Endodermal cell (in vitro differentiated cells): ENCODE measurements around the gene SNRNP70. TPM values are rescaled to one million over a fixed set of nuclear protein-coding genes. Genes with fewer than 3 reads are reported as not detected.

Experiments
- DNase-seq: peaks from one replicate; pipeline ENCODE4 v3.0.0-alpha.2; 2017
- H3K27ac ChIP-seq: 2 replicates; pipeline ENCODE4 v1.5.1; 2013; ENCODE audit warnings: mild to moderate bottlenecking, low read depth, low read length, moderate library complexity
- H3K27me3 ChIP-seq: 2 replicates; pipeline ENCODE4 v1.6.1; 2013; ENCODE audit warnings: mild to moderate bottlenecking, low read length, moderate library complexity; ENCODE audit not compliant: insufficient read depth, control insufficient read depth, poor library complexity, severe bottlenecking
- H3K36me3 ChIP-seq: 2 replicates; pipeline ENCODE4 v1.7.0; 2013; ENCODE audit warnings: mild to moderate bottlenecking, low read length, moderate library complexity; ENCODE audit not compliant: control insufficient read depth, insufficient read depth
- H3K4me1 ChIP-seq: one replicate; pipeline ENCODE4 v1.7.0; 2013; ENCODE audit warnings: low read length; ENCODE audit not compliant: control insufficient read depth, insufficient read depth
- H3K4me3 ChIP-seq: 2 replicates; pipeline ENCODE4 v1.5.1; 2013; ENCODE audit warnings: mild to moderate bottlenecking, low read length, moderate library complexity
- H3K9ac ChIP-seq: 2 replicates; pipeline ENCODE4 v1.6.1; 2013; ENCODE audit warnings: mild to moderate bottlenecking, low read length, moderate library complexity; ENCODE audit not compliant: poor library complexity, severe bottlenecking; ENCODE audit errors: extremely low read depth
- H3K9me3 ChIP-seq: 2 replicates; pipeline ENCODE4 v1.6.1; 2013; ENCODE audit warnings: mild to moderate bottlenecking, low read length, moderate library complexity; ENCODE audit not compliant: control insufficient read depth
- H3K27ac Mint-ChIP-seq: 2 replicates; pipeline ENCODE4 v1.8.0; 2020; ENCODE audit warnings: mixed read lengths
- H3K27me3 Mint-ChIP-seq: 2 replicates; pipeline ENCODE4 v1.8.0; 2021; ENCODE audit warnings: mild to moderate bottlenecking, mixed read lengths; ENCODE audit not compliant: insufficient read depth
- H3K36me3 Mint-ChIP-seq: 2 replicates; pipeline ENCODE4 v1.8.0; 2020; ENCODE audit warnings: low read depth, mixed read lengths
- H3K4me1 Mint-ChIP-seq: 2 replicates; pipeline ENCODE4 v1.8.0; 2020; ENCODE audit warnings: mixed read lengths
- H3K4me3 Mint-ChIP-seq: 2 replicates; pipeline ENCODE4 v1.8.0; 2020; ENCODE audit warnings: mild to moderate bottlenecking, moderate library complexity, mixed read lengths
- H3K9me3 Mint-ChIP-seq: 2 replicates; pipeline ENCODE4 v1.8.0; 2020; ENCODE audit warnings: mild to moderate bottlenecking, mixed read lengths
- WGBS, 2 experiments: methylation state at CpG; one replicate each; pipeline versions ENCODE4 v1.1.5 to v1.1.7; 2013; ENCODE audit warnings: missing lambda C conversion rate in 2 of 2, mixed read lengths in 1 of 2; ENCODE audit not compliant: insufficient coverage in 1 of 2, insufficient read length in 1 of 2; 5-methylcytosine and 5-hydroxymethylcytosine counted together
- total RNA-seq, 2 donors: library from RNA; stranded (reverse); fragmentation: NEBNext Ultra II Directional in 1 of 2; extraction: Animal tissue kit (Norgen Biotek cat#: 25700) in 1 of 2; gene quantifications; 2 replicates in 1 of 2; 3 replicates in 1 of 2; pipeline ENCODE4 v1.2.1, GENCODE V29; 2021
- TF ChIP-seq, protein P1 (sequence below): fragments of 200-600 bp; sonication (generic); conservative IDR thresholded peaks from 2 replicates; pipeline ENCODE4 v1.5.0; 2021; ENCODE audit warnings: antibody characterized with exemption, mild to moderate bottlenecking

The SNRNP70 gene
- total RNA-seq, 2 donors from 2014 or later = 284 to 292 TPM

DNA sequence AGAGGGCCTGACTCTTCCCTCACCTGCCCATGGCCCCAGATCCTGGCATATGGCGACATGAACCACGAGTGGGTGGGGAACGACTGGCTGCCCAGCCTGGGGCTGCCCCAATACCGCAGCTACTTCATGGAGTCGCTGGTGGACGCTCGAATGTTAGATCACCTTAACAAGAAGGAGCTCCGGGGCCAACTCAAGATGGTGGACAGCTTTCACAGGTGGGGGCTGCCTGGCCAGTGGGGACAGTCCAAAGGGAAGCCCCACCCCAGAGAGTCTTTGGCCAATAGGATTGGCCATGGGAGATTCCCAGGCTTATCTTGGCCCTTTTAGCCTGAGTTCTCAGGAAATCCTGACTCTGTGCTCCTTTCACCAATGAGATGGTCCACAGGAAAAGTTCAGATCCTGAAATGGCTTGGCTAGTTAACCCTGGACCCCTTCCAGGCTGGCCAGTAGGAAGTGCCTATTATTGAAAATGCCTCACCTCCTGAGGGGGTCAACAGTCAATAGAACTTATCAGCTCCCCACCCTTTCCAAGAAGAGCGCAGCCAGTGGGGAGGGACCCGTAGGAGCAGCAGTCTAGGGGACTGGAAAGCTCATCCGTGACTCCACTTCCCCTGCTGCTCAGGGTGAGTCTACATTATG is 62.9 kb downstream of the SNRNP70 start:
- Histone ChIP-seq H3K36me3 (no peaks in the 10 kb centered on the region), H3K9me3 (no peaks in the 10 kb centered on the region), H3K27ac (no peak overlapping the region), H3K27me3 (peaks cover 6% of the 10 kb centered on the region), H3K4me1 (peaks cover 6% of the 10 kb centered on the region), H3K9ac (no peak overlapping the region), H3K4me3 (peak overlapping the region; percentile 94)
- peaks cover 23% of the 10 kb centered on the region for H3K27me3 Mint-ChIP-seq
- H3K27ac Mint-ChIP-seq = peak overlapping the region; percentile 82
- WGBS, 2 experiments = 79 to 87% methylated on average over 9 to 11 of the region's 11 CpGs
- H3K4me3 Mint-ChIP-seq = peak overlapping the region; percentile 75
- H3K36me3 Mint-ChIP-seq = no peaks in the 10 kb centered on the region
- H3K4me1 Mint-ChIP-seq = peaks cover 12% of the 10 kb centered on the region
- peaks cover 4% of the 10 kb centered on the region for H3K9me3 Mint-ChIP-seq
- TF ChIP-seq, protein P1, sequence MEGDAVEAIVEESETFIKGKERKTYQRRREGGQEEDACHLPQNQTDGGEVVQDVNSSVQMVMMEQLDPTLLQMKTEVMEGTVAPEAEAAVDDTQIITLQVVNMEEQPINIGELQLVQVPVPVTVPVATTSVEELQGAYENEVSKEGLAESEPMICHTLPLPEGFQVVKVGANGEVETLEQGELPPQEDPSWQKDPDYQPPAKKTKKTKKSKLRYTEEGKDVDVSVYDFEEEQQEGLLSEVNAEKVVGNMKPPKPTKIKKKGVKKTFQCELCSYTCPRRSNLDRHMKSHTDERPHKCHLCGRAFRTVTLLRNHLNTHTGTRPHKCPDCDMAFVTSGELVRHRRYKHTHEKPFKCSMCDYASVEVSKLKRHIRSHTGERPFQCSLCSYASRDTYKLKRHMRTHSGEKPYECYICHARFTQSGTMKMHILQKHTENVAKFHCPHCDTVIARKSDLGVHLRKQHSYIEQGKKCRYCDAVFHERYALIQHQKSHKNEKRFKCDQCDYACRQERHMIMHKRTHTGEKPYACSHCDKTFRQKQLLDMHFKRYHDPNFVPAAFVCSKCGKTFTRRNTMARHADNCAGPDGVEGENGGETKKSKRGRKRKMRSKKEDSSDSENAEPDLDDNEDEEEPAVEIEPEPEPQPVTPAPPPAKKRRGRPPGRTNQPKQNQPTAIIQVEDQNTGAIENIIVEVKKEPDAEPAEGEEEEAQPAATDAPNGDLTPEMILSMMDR = no peak
- no peak for DNase-seq

DNA sequence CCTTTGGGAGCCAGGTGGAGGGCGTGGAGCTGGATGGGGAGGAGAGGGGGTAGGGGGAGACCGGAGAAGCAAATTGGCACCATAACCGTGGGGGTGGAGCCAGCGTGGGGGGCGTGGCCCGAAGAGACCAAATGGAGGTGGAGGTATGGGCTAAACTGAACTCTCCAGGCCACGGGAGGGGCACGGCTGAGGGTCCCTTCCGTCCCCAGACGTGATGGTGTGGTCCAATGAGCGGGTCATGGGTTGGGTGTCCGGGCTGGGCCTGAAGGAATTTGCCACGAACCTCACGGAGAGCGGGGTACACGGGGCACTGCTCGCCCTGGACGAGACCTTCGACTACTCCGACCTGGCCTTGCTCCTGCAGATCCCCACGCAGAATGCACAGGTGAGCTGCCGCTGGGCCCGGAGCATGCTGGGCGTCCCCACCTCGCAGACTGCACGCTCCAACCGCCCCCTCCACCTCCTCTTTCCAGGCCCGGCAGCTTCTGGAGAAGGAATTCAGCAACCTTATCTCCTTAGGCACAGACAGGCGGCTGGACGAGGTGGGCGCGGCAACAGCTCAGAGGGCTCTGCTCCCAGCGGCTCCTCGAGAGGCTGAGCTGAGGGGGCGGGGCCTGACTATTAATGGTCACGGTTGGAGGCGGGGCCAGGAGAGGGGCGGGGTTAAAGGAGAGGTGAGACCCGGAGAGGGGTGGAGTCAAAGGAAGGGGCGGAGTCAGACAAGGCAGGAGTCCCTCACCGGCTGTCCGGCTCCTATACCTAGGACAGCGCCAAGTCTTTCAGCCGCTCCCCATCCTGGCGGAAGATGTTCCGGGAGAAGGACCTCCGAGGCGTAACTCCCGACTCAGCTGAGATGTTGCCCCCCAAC is 63.8 kb downstream of the SNRNP70 start:
- Mint-ChIP-seq H3K9me3 (peaks cover 4% of the 10 kb centered on the region), H3K4me3 (peak overlapping the region; percentile 75), H3K4me1 (peaks cover 12% of the 10 kb centered on the region), H3K27ac (peak overlapping the region; percentile 89), H3K27me3 (peaks cover 31% of the 10 kb centered on the region), H3K36me3 (no peaks in the 10 kb centered on the region)
- peaks cover 6% of the 10 kb centered on the region for H3K4me1 ChIP-seq
- H3K9me3 ChIP-seq = no peaks in the 10 kb centered on the region
- 1 to 2% methylated on average over 23 to 49 of the region's 49 CpGs for WGBS, 2 experiments
- TF ChIP-seq, protein P1 = no peak
- H3K36me3 ChIP-seq = no peaks in the 10 kb centered on the region
- H3K9ac ChIP-seq = peak overlapping the region; percentile 59
- H3K4me3 ChIP-seq = peak overlapping the region; percentile 94
- peak overlapping the region; percentile 89 for H3K27ac ChIP-seq
- H3K27me3 ChIP-seq = peaks cover 11% of the 10 kb centered on the region
- peak; percentile 100 for DNase-seq

DNA sequence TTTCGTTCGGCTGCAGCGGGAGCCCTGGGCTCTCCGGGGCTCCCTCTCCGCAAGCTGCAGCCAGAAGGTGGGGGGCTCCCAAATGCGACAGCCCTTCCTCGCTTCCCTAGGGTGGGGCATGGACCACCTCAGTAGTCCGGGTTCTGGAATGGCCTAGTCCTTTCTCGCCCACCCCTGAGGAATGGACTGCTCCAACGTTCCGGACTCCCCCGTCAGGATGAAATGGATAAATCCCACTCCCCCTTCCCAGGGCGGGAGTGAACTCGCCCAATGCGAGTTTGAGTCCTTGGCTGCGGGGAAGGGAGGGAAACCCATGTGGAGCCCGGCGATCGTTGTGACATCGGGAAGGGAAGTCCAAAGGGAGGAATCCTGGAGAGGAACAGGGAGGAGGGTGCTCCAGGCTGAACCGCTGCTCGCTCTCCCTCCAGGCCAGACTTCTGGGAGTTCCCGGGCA is 64.4 kb downstream of the SNRNP70 start:
- H3K4me1 Mint-ChIP-seq = peaks cover 12% of the 10 kb centered on the region
- peak; percentile 93 for DNase-seq
- Histone ChIP-seq H3K27ac (peak overlapping the region; percentile 94), H3K4me3 (peak overlapping the region; percentile 94), H3K9me3 (no peaks in the 10 kb centered on the region), H3K9ac (peak overlapping the region; percentile 57), H3K36me3 (no peaks in the 10 kb centered on the region), H3K4me1 (peaks cover 6% of the 10 kb centered on the region), H3K27me3 (peaks cover 14% of the 10 kb centered on the region)
- H3K9me3 Mint-ChIP-seq = peaks cover 4% of the 10 kb centered on the region
- H3K36me3 Mint-ChIP-seq = no peaks in the 10 kb centered on the region
- H3K4me3 Mint-ChIP-seq = peak overlapping the region; percentile 75
- peaks cover 38% of the 10 kb centered on the region for H3K27me3 Mint-ChIP-seq
- H3K27ac Mint-ChIP-seq = peak overlapping the region; percentile 89
- TF ChIP-seq, protein P1 = no peak
- WGBS, 2 experiments = 0 to 1% methylated on average over 10 to 23 of the region's 23 CpGs
